WTC11 (cell line): ENCODE measurements around the gene KLHL22.

ENCODE experiments used
- AFF4 ChIP-seq: sonication (generic); formaldehyde crosslinking; IDR thresholded peaks from 2 replicates; pipeline ENCODE4 v1.8.1; 2023; ENCODE audit warnings: mild to moderate bottlenecking, missing genetic modification reagents, borderline replicate concordance
- ATF2 ChIP-seq: sonication (generic); formaldehyde crosslinking; IDR thresholded peaks from 2 replicates; pipeline ENCODE4 v1.8.1; 2022; ENCODE audit warnings: low read depth, missing genetic modification reagents, borderline replicate concordance
- CTCF ChIP-seq: fragments of 200-600 bp; IDR thresholded peaks from 2 replicates; pipeline ENCODE4 v1.8.0; 2022; ENCODE audit warnings: antibody characterized with exemption
- ESRRA ChIP-seq: sonication (generic); formaldehyde crosslinking; IDR thresholded peaks from 2 replicates; pipeline ENCODE4 v1.8.1; 2022; ENCODE audit warnings: mild to moderate bottlenecking, missing genetic modification reagents, borderline replicate concordance
- GABPB1 ChIP-seq: sonication (generic); formaldehyde crosslinking; IDR thresholded peaks from 2 replicates; pipeline ENCODE4 v1.8.1; 2023; ENCODE audit warnings: mild to moderate bottlenecking, missing genetic modification reagents
- JUN ChIP-seq: sonication (generic); formaldehyde crosslinking; IDR thresholded peaks from 2 replicates; pipeline ENCODE4 v1.8.0; 2023; ENCODE audit warnings: mild to moderate bottlenecking, missing genetic modification reagents
- NFYB ChIP-seq: sonication (generic); formaldehyde crosslinking; conservative IDR thresholded peaks from 2 replicates; pipeline ENCODE4 v1.8.0; 2022; ENCODE audit warnings: low read depth, missing genetic modification reagents
- OVOL2 ChIP-seq: fragments of 250-450 bp; sonication (Bioruptor Pico); IDR thresholded peaks from 2 replicates; pipeline ENCODE4 v1.9.0; 2021; ENCODE audit warnings: mild to moderate bottlenecking, borderline replicate concordance
- SP1 ChIP-seq: sonication (generic); formaldehyde crosslinking; conservative IDR thresholded peaks from 2 replicates; pipeline ENCODE4 v1.8.1; 2022; ENCODE audit warnings: missing genetic modification reagents
- TCF7 ChIP-seq: sonication (generic); formaldehyde crosslinking; IDR thresholded peaks from 2 replicates; pipeline ENCODE4 v1.8.0; 2022; ENCODE audit warnings: mild to moderate bottlenecking, low read depth, missing genetic modification reagents, moderate library complexity
- TEAD1 ChIP-seq: sonication (generic); formaldehyde crosslinking; IDR thresholded peaks from 2 replicates; pipeline ENCODE4 v1.8.0; 2022; ENCODE audit warnings: mild to moderate bottlenecking, missing genetic modification reagents
- ZBTB21 ChIP-seq: sonication (generic); formaldehyde crosslinking; IDR thresholded peaks from 2 replicates; pipeline ENCODE4 v1.8.1; 2023; ENCODE audit warnings: mild to moderate bottlenecking, missing genetic modification reagents, borderline replicate concordance

GRCh38 chr22:20537325-20537756 is 41.7 kb upstream of the KLHL22 start:
- no peak for TF ChIP-seq TCF7 (CRISPR knock-in tag)
- no peak for TF ChIP-seq CTCF
- TF ChIP-seq AFF4 (CRISPR knock-in tag), result no peak
- TF ChIP-seq SP1, result no peak
- TF ChIP-seq ESRRA (CRISPR knock-in tag), result no peak
- no peak for TF ChIP-seq OVOL2 (CRISPR knock-in tag)
- TF ChIP-seq NFYB, result no peak
- TF ChIP-seq ZBTB21 (CRISPR knock-in tag), result no peak
- no peak for TF ChIP-seq ATF2 (CRISPR knock-in tag)
- no peak for TF ChIP-seq TEAD1 (CRISPR knock-in tag)
- TF ChIP-seq JUN (CRISPR knock-in tag), result no peak
- no peak for TF ChIP-seq GABPB1 (CRISPR knock-in tag)
